Activated B cell treated with CpG ODN at 0.5 μM for 24 hours (primary cell): ENCODE results near the gene LZTFL1. TPM values are rescaled to one million over a fixed set of nuclear protein-coding genes. Genes with fewer than 3 reads are reported as not detected.

Experiments used
- ATAC-seq: fragments of 200-7000 bp; cut with Tn5 transposase; one replicate; pipeline ENCODE4 v1.10.0; 2021; ENCODE audit warnings: low read depth, mild to moderate bottlenecking, moderate library complexity
- CTCF ChIA-PET: fragments of 350-600 bp; sonication (Branson Sonifier 250); formaldehyde crosslinking; loops from one replicate; lab custom pipeline; 2021; ENCODE audit warnings: antibody characterized with exemption; lab: Charles Lee
- POLR2A ChIA-PET: fragments of 350-600 bp; sonication (Branson Sonifier 250); formaldehyde crosslinking; loops from one replicate; lab custom pipeline; 2021; ENCODE audit warnings: antibody characterized with exemption; lab: Charles Lee
- DNase-seq: peaks from one replicate; pipeline ENCODE4 v3.0.0; 2022
- H3K27ac Mint-ChIP-seq: one replicate; pipeline ENCODE4 v1.8.0; 2020; ENCODE audit warnings: mixed read lengths
- H3K27me3 Mint-ChIP-seq: one replicate; pipeline ENCODE4 v1.8.0; 2021; ENCODE audit warnings: mixed read lengths
- H3K36me3 Mint-ChIP-seq: one replicate; pipeline ENCODE4 v1.8.0; 2021; ENCODE audit warnings: low read depth, mixed read lengths
- H3K4me1 Mint-ChIP-seq: one replicate; pipeline ENCODE4 v1.8.0; 2021; ENCODE audit warnings: mixed read lengths
- H3K4me3 Mint-ChIP-seq: one replicate; pipeline ENCODE4 v1.8.0; 2020; ENCODE audit warnings: mild to moderate bottlenecking, mixed read lengths
- H3K9me3 Mint-ChIP-seq: one replicate; pipeline ENCODE4 v1.8.0; 2020; ENCODE audit warnings: mixed read lengths
- CTCF ChIP-seq: fragments of 200-600 bp; IDR thresholded peaks from one replicate; pipeline ENCODE4 v1.8.0; 2022; ENCODE audit warnings: antibody characterized with exemption, mild to moderate bottlenecking
- intact Hi-C: fragments of 100-400 bp; cut with micrococcal nuclease; formaldehyde crosslinking; loops from one replicate; pipeline ENCODE4 v1.15.1; 2024
- total RNA-seq: library from RNA; stranded (reverse); gene quantifications from 2 replicates; pipeline ENCODE4 v1.2.3, GENCODE V29; 2022

The LZTFL1 gene
- total RNA-seq, 1 donor from 2014 or later: 12.6 TPM

- CTCF ChIA-PET: no interaction called here
- no peak for TF ChIP-seq CTCF
- H3K27me3 Mint-ChIP-seq: peaks cover 5% of the 10 kb centered on the region
- H3K9me3 Mint-ChIP-seq: no peaks in the 10 kb centered on the region
- POLR2A ChIA-PET: no interaction called here
- no peaks in the 10 kb centered on the region for H3K4me1 Mint-ChIP-seq
- no peak overlapping the region for H3K27ac Mint-ChIP-seq
- intact Hi-C loops: no loop called here
- no peak for ATAC-seq
- H3K4me3 Mint-ChIP-seq: no peak overlapping the region
- DNase-seq: no peak
- H3K36me3 Mint-ChIP-seq: no peaks in the 10 kb centered on the region
Observed at GRCh38 chr3:45774581-45775521, 67.1 kb downstream of the LZTFL1 start.

- intact Hi-C loops: no loop called here
- Mint-ChIP-seq H3K36me3 (no peaks in the 10 kb centered on the region), H3K27ac (no peak overlapping the region), H3K4me1 (no peaks in the 10 kb centered on the region), H3K27me3 (peaks cover 5% of the 10 kb centered on the region), H3K4me3 (no peak overlapping the region), H3K9me3 (no peaks in the 10 kb centered on the region)
- ATAC-seq (no peak), DNase-seq (no peak)
- TF ChIP-seq CTCF: no peak
- ChIA-PET CTCF (no interaction called here), POLR2A (no interaction called here)
Observed at GRCh38 chr3:45773714-45774449, 68.0 kb downstream of the LZTFL1 start.

Other genes with a start within 250 kb of the LZTFL1 start
- gene LIMD1, start 247.4 kb downstream of the LZTFL1 start, total RNA-seq: 62.8 and 82.0 TPM in 2 replicates
- gene SACM1L, start 152.7 kb downstream of the LZTFL1 start, total RNA-seq: 43.1 and 55.5 TPM in 2 replicates
- not detected in 2 replicates for gene SLC6A20, start 45.6 kb downstream of the LZTFL1 start, total RNA-seq
- gene CCR9, start 44.4 kb upstream of the LZTFL1 start, total RNA-seq: 0.44 and 0.84 TPM in 2 replicates
- not detected in 2 replicates for gene CXCR6, start 101.3 kb upstream of the LZTFL1 start, total RNA-seq
- 10.6 and 14.9 TPM in 2 replicates for gene FYCO1, start 153.7 kb upstream of the LZTFL1 start, total RNA-seq
- not detected in 2 replicates for gene XCR1, start 185.4 kb upstream of the LZTFL1 start, total RNA-seq